ENCODE results near the gene TMEM127. TPM values are rescaled to one million over a fixed set of nuclear protein-coding genes. Genes with fewer than 3 reads are reported as not detected.
A peak's percentile ranks its signal among the peaks of the same experiment; 100 is the strongest.

TMEM127 gene
- polyA plus RNA-seq, 3 donors, result 42.9 to 47.4 (median 44.0) TPM

DNA sequence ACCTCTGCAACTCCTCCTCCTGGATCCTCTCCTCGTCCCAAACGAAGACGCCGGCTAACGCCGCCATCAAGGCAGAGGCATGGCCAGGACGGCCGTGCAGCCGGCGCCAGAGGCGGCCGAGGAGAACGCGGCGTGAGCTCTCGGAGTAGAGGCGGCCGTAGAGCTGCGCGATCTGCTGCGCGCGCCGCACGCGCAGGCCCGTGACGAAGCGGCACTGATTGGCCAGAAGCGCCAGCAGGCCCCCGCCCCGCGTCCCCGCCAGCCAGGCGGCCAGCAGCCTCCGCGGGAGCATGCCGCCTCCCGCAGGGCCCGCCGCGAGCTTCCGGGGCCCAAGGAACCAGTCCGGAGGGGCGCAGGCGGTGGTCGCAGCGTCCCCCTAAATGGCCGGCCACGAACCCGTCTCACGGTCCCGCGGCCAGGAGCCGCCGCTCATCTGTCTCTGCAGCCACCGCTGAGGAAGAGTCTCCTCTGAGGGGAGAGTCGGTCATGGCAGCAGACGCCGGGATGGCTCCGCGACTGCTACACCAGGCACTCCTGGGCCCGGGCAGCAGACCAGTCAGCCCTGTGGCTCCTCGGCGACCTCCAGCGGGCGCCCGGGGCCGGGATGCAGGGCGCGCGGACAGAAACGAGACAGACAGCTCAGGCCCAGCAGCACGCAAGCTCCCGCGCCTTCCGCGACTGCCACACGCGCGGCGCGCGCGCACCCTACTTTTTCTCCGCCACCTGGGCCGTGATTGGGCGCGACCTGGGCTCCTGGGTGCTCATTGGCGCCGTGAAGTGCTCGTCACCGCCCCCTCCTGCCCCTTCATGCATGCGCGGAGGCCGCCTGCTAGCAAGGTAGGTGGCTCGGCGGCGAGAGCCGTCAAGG, 57.4 kb downstream of the TMEM127 start, which contains the start of gene STARD7:
Gene STARD7, minus strand, starts transcription at position 685 of the 868 bp plus-strand sequence. Its CDS starts 393 bp downstream, at position 292.
- DNase-seq (ENCODE audit: low read depth in 3 of 3, low spot score in 2 of 3), result peak; percentile 88 to 96 (median 94)

DNA sequence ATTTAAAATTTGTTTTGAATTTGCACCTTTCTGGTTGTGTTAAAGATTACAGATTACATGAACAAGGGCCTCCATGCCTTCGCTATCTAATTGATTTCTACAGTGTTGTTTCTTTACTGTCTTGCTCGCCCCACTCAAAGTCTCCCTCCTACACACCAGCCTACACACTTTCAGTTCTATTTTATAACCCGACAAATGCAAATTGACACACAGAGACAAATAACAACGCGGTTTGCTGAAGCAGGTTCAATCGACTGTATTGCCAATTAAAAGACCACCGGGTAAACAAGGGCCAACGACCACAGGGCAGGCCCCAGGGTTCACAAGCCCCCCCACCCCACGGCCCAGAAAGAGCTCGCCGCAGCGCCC, 58.0 kb downstream of the TMEM127 start:
- DNase-seq (ENCODE audit: low read depth in 3 of 3, low spot score in 2 of 3), result peak in 1 of 3 donors; percentile 18

DNA sequence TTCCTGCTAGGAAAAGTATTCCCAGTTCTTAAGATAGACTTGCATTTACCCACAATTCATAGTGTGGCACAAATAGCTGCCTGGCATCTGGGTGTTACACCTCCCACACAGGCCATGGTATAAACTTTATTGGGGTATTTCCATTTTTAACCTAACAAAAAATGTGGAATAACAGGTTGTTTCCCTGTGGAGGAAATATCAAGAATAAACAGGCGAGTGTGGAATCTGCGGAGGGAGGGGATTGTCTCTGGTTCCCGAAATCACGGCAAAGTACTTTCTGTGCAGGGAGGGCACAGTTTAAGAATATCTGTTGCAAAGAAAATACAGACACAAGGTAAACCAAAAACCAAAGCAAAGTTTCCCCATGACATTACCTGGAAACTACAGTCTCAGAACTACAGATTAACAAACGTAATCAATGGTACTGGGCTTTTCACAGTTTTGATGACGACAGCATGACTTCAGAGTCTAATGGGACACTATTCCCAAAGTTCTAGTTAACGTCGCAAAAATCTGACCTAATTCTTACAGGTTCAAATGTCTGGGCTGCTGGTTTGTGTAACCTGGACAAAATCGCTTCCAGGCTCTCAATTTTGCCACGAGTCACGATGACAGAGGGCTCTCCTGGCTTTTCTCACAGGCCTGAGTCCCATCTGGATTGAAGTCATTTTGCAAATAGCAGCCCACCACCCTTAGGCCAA, 58.6 kb downstream of the TMEM127 start:
- DNase-seq (ENCODE audit: low read depth in 3 of 3, low spot score in 2 of 3), result no peak

DNA sequence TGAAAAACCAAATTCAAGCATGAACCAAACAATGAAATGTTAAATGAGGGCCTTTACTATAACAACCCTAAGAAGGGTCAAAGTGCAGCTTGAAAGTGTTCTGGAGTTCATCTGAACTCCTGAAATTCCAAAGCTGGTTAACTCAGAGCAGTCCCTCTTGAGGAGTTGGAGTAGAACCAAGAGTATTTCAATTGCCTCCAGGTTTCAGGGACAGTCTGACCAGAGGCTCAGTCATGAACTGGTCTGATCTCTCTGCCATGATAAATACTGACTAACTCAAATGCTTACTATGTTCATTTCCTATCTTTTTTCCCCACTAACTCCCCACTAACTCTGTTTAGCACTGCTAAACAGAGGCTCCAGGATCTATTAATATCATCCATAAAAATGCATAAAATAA, 59.9 kb downstream of the TMEM127 start:
- no peak for DNase-seq (ENCODE audit: low read depth in 3 of 3, low spot score in 2 of 3)

DNA sequence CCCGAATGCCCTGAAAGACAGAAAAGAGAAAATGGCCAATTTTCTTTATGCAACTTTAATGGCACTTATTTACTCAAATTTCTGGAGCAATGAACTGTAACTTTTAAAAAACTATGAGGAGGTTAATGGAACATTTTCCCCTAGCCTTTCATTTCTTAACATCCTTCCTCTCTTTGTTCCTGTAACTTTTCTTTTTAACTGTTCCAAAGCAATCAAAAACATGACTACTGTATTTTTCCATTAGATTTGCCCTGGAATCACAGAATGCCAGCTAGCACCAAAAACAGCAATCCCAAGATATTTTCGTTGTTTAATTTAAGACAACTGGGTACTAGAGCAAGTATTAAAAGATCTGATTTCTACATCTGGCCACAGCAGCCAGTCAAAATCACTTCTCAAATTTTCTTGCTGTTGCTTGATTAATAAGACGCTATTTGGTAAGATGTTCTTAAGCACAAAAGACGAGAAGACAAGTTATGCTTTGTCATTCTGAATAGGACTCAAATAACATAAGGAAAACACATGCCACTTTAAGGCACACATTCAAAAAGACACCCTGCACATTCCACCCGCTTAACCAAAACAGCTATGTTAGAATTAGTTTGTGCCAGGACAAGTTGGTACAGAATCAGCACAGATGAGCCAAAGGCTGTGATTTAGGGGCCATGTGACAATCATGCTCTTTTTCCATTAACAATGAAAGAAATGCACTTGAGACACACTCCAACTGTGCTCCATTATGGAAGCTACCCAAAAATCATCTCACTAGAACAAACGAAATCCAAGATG, 60.8 kb downstream of the TMEM127 start:
- no peak for DNase-seq (ENCODE audit: low read depth in 3 of 3, low spot score in 2 of 3)

DNA sequence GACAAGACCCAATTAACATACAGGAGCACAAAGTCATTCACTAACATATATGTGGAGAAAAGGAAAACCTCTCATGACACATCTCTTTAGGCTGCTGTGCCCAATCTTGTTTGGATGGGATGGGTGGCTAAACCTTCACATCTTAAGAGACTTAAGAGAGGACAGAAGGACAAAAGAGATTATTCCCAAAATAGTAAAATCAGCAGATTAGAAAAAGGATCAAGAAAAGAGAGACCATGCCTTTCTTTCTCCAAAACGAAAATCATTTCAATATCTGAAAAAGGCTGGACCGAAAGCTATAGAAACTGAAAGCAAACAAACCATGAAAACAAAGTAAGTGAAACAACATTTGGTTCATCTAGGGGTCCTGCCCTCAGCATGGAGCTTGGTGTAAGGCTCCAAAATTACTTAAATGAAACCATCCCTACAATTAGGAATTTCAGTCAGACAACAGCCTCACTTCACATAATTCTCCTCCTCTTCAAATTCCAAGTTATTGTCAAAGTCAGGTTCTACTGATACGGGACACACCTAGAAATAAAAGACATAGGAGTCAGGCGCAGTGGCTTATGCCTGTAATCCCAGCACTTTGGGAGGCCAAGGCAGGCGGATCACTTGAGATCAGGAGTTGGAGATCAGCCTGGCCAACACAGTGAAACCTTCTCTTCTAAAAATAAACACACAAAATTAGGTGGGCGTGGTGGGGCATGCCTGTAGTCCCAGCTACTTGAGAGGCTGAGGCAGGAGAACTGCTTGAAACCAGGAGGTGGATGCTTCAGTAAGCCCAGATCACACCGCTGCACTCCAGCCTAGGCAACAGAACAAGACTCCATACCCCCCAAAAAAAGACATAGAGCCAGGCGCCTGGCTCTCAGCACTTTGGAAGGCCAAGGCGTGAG, 62.4 kb downstream of the TMEM127 start:
- no peak for DNase-seq (ENCODE audit: low read depth in 3 of 3, low spot score in 2 of 3)

DNA sequence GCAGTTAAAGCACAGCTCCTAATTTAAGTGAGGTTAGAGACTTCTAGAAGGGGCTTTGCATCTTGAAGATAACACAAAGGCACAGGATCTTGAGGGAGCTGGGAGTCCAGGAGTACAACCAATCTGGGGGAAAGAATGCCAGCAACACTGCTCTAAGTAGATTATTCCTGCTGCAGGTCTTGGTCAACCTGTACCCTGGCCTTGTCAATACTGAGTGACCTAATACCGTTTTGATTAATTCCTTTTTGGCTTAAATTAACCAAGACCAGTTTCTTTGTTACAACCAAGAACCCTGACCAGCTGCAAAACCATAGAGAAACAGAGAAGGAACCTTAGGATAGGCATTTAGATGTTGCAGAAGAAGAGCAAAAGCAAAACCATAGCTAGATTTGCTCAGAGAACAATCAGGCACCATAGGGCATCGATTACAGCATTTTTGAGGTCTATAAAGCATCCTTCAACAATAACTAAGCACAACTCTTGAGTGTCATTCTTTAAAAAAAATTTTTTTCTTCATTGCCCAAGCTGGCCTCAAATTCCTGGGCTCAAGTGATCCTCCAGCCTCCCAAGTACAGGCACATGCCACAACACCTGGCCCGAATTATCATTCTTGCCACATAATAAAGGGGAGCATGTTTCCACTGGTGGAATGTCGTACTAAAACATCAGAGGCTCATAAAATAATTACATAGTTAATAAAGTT, 63.5 kb downstream of the TMEM127 start:
- DNase-seq (ENCODE audit: low read depth in 3 of 3, low spot score in 2 of 3), result no peak

DNA sequence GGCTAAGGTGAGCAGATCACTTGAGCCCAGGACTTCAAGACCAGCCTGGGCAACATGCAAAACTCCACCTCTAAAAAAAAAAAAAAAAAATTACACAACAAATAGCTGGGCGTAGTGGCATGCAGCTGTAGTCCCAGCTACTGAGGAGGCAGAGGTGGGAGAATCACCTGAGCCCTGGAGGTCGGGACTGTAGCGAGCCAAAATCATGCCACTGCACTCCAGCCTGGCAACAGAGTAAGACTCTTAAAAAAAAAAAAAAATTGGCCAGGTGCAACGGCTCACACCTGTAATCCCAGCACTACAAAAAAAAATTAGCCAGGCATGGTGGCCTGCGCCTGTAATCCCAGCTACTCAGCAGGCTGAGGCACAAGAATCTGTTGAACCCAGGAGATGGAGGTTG, 64.5 kb downstream of the TMEM127 start:
- no peak for DNase-seq (ENCODE audit: low read depth in 3 of 3, low spot score in 2 of 3)

DNA sequence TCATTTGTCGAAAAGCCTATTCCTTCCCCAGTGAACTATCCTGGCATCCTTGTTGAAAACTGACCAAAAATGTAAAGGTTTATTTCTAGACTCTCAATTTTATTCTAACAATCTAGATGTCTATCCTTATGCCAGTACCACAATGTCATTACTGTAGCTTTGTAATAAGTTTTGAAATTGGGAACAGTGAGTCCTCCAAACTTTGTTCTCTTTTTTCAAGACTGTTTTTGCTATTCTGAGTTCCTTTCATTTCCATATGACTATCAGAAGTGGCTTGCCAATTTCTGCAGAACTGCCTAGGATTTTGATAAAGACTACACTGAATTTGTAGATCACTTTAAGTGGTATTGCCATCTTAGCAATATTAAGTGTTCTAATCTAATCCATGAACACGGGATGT, 66.9 kb downstream of the TMEM127 start:
- no peak for DNase-seq (ENCODE audit: low read depth in 3 of 3, low spot score in 2 of 3)

Other genes with a start within 250 kb of the TMEM127 start
- 1 to 10 TPM; 2.3 to 4.2 (median 3.3) TPM for gene GPAT2, start 231.1 kb downstream of the TMEM127 start, polyA plus RNA-seq (ENCODE audit: insufficient read length in 3 of 3)
- 1 to 10 TPM; 2.5 to 5.3 (median 3.8) TPM for gene ADRA2B, start 149.4 kb downstream of the TMEM127 start, polyA plus RNA-seq (ENCODE audit: insufficient read length in 3 of 3)
- under 1 TPM in 1 of 3 donors, not detected in 2; 0.17 TPM for gene ASTL, start 127.5 kb downstream of the TMEM127 start, polyA plus RNA-seq (ENCODE audit: insufficient read length in 3 of 3)
- 1 to 10 TPM; 2.0 to 3.2 (median 2.8) TPM for gene DUSP2, start 120.6 kb downstream of the TMEM127 start, polyA plus RNA-seq (ENCODE audit: insufficient read length in 3 of 3)
- 100 to 1,000 TPM; 141 to 150 (median 149) TPM for gene STARD7, start 57.2 kb downstream of the TMEM127 start, polyA plus RNA-seq (ENCODE audit: insufficient read length in 3 of 3)
- 10 to 100 TPM; 64.0 to 70.7 (median 67.5) TPM for gene CIAO1, start 228 bp upstream of the TMEM127 start, polyA plus RNA-seq (ENCODE audit: insufficient read length in 3 of 3)
- gene SNRNP200, start 39.5 kb upstream of the TMEM127 start, polyA plus RNA-seq (ENCODE audit: insufficient read length in 3 of 3), result 100 to 1,000 TPM; 180 to 193 (median 187) TPM
- 1 to 10 TPM; 4.1 to 5.5 (median 4.6) TPM for gene ITPRIPL1, start 59.3 kb upstream of the TMEM127 start, polyA plus RNA-seq (ENCODE audit: insufficient read length in 3 of 3)
- gene NCAPH, start 69.8 kb upstream of the TMEM127 start, polyA plus RNA-seq (ENCODE audit: insufficient read length in 3 of 3), result 10 to 100 TPM; 16.1 to 20.4 (median 19.7) TPM
- gene NEURL3, start 239.4 kb upstream of the TMEM127 start, polyA plus RNA-seq (ENCODE audit: insufficient read length in 3 of 3), result 1 to 10 TPM; 4.5 to 6.6 (median 5.9) TPM